HFF-Myc (cell line): ENCODE results near the gene RBL1.
"Not testable (repeated sequence)": the region's sequence is repeated elsewhere in the genome, so short reads cannot be mapped to it uniquely, and the experiment has no call there.

Source experiments
- DNase-seq: peaks from one replicate; pipeline ENCODE4 v3.0.0-alpha.2; 2011; ENCODE audit warnings: low read depth; ENCODE audit errors: extremely low read depth
- H3K4me3 ChIP-seq: replicated peaks from 2 replicates; pipeline ENCODE4 v1.5.1; 2011; ENCODE audit warnings: low read depth, mild to moderate bottlenecking, control low read depth, low read length
- TF ChIP-seq, protein P1 (sequence below): IDR thresholded peaks from 2 replicates; pipeline ENCODE4 v1.5.1; 2012; ENCODE audit warnings: mild to moderate bottlenecking, low read depth, low read length, control low read depth; ENCODE audit errors: missing control alignments

RBL1 gene

DNA sequence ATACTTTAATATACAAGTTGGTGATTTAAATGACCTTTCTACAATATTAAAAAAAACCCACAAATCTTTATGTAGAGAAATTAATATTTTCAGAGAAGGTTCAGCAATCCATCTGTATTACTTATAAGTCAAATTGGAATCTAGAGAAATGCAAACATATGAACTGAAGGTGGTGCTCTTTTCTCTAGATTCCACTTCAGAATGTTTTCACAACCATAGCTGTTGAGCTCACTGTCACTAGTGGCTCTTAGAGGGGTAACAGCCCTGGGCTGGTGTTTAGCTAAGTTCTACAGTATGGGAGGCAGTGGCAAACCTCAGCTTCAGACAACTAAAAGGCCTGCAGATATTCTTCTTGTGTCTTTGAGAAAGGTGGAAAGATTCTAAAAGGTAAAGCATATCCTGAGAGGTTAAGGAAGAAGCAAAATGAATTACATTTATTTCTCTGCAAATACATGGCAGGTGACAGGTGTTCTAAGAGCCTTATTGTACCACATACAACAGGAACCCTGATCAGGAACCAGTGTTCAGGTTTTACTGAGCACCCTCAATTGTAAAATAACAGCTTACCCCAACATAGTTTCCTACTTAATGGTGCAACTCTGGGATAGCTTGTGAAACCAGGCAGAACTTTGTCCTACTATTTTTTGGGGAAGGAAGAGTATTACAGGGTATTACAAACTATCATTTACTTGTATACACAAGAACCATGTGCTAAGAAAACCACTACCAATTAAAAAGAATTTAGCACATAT is 87.7 kb downstream of the RBL1 start:
- no peak overlapping the region for H3K4me3 ChIP-seq
- TF ChIP-seq, protein P1, sequence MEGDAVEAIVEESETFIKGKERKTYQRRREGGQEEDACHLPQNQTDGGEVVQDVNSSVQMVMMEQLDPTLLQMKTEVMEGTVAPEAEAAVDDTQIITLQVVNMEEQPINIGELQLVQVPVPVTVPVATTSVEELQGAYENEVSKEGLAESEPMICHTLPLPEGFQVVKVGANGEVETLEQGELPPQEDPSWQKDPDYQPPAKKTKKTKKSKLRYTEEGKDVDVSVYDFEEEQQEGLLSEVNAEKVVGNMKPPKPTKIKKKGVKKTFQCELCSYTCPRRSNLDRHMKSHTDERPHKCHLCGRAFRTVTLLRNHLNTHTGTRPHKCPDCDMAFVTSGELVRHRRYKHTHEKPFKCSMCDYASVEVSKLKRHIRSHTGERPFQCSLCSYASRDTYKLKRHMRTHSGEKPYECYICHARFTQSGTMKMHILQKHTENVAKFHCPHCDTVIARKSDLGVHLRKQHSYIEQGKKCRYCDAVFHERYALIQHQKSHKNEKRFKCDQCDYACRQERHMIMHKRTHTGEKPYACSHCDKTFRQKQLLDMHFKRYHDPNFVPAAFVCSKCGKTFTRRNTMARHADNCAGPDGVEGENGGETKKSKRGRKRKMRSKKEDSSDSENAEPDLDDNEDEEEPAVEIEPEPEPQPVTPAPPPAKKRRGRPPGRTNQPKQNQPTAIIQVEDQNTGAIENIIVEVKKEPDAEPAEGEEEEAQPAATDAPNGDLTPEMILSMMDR: no peak
- DNase-seq: no peak

DNA sequence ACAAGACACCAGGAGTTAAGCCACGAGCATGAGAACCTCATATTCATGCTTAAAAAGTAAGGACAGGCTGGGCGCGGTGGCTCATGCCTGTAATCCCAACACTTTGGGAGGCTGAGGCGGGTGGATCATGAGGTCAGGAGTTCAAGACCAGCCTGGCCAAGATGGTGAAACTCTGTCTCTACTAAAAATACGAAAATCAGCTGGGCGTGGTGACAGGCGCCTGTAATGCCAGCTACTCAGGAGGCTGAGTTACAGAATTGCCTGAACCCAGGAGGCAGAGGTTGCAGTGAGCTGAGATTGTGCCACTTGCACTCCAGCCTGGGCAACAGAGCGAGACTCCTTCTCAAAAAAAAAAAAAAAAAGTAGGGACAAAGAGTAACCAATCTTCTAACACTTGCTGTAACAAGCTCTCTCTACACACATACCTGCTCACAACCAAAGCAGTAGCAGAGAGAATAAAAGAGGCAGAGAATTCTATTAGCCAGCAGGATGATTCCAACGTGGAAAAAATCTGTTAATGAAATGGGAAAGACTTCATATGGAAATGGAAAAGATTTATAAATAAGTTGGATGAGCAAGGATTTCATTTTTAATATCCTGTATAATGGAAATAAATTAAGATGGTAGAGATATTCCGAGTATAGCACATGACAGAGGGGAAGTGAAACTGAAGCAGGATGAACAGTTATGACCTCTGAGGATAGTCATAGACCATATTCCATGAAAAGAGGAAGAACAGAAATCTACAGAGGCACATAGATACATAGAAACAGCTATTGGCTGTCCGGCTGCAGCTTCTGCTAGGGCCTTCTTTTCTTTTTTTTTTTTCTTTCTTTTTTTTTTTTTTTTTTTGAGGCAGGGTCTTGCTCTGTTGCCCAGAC is 90.5 kb downstream of the RBL1 start:
- DNase-seq, H3K4me3 ChIP-seq: not testable (repeated sequence)

GRCh38 chr20:37001634-37002033 is 94.2 kb downstream of the RBL1 start:
- not testable (repeated sequence) for H3K4me3 ChIP-seq, DNase-seq

DNA sequence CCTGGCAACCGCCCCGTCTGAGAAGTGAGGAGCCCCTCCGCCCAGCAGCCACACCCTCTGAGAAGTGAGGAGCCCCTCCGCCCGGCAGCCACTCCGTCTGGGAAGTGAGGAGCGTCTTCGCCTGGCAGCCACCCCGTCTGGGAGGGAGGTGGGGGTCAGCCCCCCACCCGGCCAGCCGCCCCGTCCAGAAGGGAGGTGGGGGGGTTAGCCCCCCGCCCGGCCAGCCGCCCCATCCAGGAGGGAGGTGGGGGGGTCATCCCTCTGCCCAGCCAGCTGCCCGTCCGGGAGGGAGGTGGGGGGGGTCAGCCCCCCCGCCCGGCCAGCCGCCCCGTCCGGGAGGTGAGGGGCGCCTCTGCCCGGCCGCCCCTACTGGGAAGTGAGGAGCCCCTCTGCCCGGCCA is 95.6 kb downstream of the RBL1 start:
- H3K4me3 ChIP-seq, DNase-seq: not testable (repeated sequence)

- no peak for DNase-seq
- no peak overlapping the region for H3K4me3 ChIP-seq
- TF ChIP-seq, protein P1: no peak
These were observed 97.1 kb downstream of the RBL1 start for GRCh38 chr20:36998652-36999051.

DNA sequence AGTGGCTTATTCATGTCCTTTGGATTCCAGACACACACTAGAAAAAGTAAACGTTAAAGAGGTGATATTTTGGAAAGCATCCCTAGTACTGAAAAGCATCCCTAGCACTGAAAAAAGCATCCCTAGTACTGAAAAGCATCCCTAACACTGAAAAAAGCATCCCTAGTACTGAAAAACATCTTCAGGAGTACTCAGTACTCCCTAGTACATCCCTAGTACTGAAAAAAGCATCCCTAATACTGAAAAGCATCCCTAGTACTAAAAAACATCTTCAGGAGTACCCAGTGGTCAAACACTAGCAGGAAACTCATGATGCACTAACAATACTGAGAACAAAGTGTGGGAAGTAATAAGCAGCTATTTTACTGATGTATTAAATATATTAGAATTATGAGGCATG is 98.7 kb downstream of the RBL1 start:
- TF ChIP-seq, protein P1: no peak
- DNase-seq: no peak
- no peak overlapping the region for H3K4me3 ChIP-seq

GRCh38 chr20:36994221-36994620 is 101.6 kb downstream of the RBL1 start:
- H3K4me3 ChIP-seq, DNase-seq: not testable (repeated sequence)

DNA sequence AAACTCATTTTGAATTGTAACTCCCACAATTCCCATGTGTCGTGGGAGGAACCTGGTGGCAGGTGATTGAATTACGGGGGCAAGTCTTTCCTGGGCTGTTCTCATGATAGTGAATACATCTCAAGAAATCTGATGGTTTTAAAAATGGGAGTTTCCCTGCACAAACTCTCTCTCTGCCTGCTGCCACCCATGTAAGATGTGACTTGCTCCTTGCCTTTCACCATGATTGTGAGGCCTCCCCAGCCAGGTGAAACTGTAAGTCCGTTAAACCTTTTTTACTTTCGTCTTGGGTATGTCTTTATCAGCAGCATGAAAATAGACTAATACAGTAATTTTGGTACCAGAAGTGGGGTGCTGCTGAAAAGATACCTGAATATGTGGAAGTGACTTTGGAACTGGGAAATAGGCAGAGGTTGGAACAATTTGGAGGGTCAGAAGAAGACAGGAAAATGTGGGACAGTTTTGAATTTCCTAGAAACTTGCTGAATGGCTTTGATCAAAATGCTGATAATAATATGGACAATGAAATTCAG is 102.9 kb downstream of the RBL1 start:
- no peak for DNase-seq
- H3K4me3 ChIP-seq: no peak overlapping the region
- TF ChIP-seq, protein P1: no peak
